Osteocyte (in vitro differentiated cells): ENCODE results near the gene FRMPD2. TPM values are rescaled to one million over a fixed set of nuclear protein-coding genes. Genes with fewer than 3 reads are reported as not detected.
A peak's percentile ranks its signal among the peaks of the same experiment; 100 is the strongest.

Experiments used
- DNase-seq: peaks from one replicate; pipeline ENCODE4 v3.0.0; 2021; ENCODE audit warnings: mixed read lengths; ENCODE audit not compliant: unreplicated experiment; ENCODE audit errors: extremely low spot score
- H3K27ac Mint-ChIP-seq: one replicate; pipeline ENCODE4 v1.8.0; 2021; ENCODE audit warnings: mild to moderate bottlenecking, mixed read lengths; ENCODE audit not compliant: unreplicated experiment
- H3K27me3 Mint-ChIP-seq: one replicate; pipeline ENCODE4 v1.8.0; 2021; ENCODE audit warnings: mixed read lengths; ENCODE audit not compliant: unreplicated experiment
- H3K36me3 Mint-ChIP-seq: one replicate; pipeline ENCODE4 v1.8.0; 2021; ENCODE audit warnings: mixed read lengths; ENCODE audit not compliant: unreplicated experiment
- H3K4me1 Mint-ChIP-seq: one replicate; pipeline ENCODE4 v1.8.0; 2021; ENCODE audit warnings: mixed read lengths; ENCODE audit not compliant: unreplicated experiment
- H3K4me3 Mint-ChIP-seq: one replicate; pipeline ENCODE4 v1.8.0; 2021; ENCODE audit warnings: mild to moderate bottlenecking, moderate library complexity, mixed read lengths; ENCODE audit not compliant: unreplicated experiment
- H3K9me3 Mint-ChIP-seq: one replicate; pipeline ENCODE4 v1.8.0; 2021; ENCODE audit warnings: mixed read lengths; ENCODE audit not compliant: unreplicated experiment
- total RNA-seq: library from RNA; stranded (reverse); gene quantifications from 2 replicates; pipeline ENCODE4 v1.2.1, GENCODE V29; 2021
- TF ChIP-seq, protein P1 (sequence below): fragments of 200-600 bp; sonication (generic); IDR thresholded peaks from 2 replicates; pipeline ENCODE4 v1.5.0; 2021; ENCODE audit warnings: antibody characterized with exemption, mild to moderate bottlenecking, moderate library complexity

The FRMPD2 gene
- total RNA-seq, 1 donor from 2014 or later = not detected

DNA sequence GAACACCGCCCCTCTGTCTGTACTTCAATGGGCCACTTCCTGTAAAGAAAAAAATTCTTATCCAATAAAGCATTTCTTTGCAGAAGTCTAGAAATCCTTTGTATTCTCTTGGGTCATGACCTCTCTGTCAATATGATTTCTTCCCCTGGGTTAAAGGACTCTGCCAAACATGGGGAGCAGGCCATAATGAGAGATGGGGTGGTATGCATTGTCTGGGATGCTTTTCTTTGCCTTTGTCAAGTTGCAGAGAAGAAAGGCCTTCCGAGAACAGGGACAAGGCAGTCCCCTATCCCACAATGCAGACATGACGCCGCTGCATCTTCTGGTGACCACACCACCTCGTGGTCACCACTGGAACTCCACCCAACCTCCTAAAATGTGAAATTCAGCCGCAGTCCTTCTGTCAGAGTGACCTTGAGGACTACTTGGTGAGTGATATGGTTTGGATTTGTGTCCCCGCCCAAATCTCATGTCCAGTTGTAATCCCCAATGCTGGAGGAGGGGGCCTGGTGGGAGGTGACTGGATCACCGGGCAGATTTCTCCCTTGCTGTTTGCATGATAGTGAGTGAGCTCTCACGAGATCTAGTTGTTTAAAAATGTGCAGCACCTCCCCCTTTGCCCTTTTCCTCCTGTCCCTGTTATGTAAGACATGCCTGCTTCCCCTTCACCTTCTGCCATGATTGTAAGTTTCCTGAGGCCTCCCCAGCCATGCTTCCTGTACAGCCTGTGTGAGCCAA is 15.2 kb upstream of the FRMPD2 start:
- TF ChIP-seq, protein P1, sequence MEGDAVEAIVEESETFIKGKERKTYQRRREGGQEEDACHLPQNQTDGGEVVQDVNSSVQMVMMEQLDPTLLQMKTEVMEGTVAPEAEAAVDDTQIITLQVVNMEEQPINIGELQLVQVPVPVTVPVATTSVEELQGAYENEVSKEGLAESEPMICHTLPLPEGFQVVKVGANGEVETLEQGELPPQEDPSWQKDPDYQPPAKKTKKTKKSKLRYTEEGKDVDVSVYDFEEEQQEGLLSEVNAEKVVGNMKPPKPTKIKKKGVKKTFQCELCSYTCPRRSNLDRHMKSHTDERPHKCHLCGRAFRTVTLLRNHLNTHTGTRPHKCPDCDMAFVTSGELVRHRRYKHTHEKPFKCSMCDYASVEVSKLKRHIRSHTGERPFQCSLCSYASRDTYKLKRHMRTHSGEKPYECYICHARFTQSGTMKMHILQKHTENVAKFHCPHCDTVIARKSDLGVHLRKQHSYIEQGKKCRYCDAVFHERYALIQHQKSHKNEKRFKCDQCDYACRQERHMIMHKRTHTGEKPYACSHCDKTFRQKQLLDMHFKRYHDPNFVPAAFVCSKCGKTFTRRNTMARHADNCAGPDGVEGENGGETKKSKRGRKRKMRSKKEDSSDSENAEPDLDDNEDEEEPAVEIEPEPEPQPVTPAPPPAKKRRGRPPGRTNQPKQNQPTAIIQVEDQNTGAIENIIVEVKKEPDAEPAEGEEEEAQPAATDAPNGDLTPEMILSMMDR = peak; percentile 74
- Mint-ChIP-seq H3K9me3 (no peaks in the 10 kb centered on the region), H3K4me1 (peaks cover 2% of the 10 kb centered on the region), H3K27me3 (peaks cover 19% of the 10 kb centered on the region), H3K36me3 (no peaks in the 10 kb centered on the region), H3K27ac (no peak overlapping the region), H3K4me3 (no peak overlapping the region)
- DNase-seq = no peak

DNA sequence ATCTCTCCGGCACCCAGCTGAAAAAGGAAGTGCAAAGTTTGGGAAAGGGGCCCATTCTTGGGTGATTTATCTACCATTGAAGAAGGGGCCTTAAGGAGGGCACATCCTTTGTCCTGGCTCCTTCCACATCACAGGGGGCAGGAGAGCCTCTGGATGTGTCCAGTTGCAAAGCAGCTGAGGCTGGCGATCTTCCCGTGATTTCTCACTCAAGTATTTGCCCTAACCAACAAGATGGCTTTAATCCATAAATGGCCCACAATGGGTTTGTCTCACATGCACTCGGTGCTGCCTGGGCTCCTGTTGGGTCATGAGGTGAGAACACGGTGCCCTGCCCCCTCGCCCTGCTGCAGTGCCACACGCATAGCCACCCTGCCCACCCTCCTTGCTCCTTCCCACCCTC is 14.2 kb upstream of the FRMPD2 start:
- Mint-ChIP-seq H3K9me3 (peaks cover 5% of the 10 kb centered on the region), H3K27me3 (peaks cover 19% of the 10 kb centered on the region), H3K4me1 (peaks cover 2% of the 10 kb centered on the region), H3K4me3 (no peak overlapping the region), H3K27ac (no peak overlapping the region), H3K36me3 (no peaks in the 10 kb centered on the region)
- TF ChIP-seq, protein P1 = no peak
- DNase-seq = no peak

DNA sequence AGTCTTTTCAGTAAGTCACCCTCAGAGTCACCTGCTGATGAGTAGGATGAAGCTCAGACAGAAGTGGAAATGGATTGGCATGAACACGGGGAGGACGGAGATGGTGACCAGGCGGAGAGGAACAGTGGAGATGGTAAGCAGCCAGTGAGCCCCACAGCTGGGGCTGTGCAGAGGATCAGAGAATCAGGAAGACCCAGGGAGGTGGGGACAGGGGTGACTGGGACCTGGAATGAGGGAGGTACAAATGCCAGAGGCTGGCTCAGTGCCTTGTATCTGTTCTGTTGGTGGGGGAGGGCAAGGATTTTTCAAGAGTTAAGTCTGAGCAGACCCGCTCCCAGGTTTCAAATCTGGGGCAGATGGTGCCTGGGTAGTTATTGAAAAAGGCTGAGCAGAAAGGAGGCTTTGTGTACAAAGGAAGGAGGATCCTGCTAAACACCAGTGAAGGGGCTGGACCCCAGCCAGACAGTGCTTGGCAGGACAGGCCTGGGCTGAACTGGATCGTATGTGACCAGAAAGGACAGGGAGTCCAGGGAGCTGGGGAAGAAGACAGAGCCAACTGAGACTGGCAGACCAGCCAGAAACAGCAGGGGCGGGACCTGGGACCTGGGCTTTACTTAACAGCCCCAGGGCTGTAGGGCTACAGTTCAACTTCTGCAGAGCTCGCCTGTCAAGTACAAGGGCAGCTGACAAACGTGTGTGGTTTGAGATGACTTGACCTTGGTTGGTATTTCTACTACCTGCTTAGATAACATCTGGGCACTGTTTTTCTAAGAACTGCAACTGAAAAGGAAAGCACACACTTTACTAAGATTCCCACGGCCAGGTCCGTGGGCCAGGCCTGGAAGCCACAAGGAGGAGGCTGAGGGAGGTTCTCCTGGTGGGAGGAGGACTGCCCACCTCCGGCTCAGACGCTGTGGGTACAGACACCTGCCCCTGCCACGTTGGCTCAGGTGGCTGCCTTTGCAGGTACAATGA is 13.2 kb upstream of the FRMPD2 start:
- Mint-ChIP-seq H3K4me3 (no peak overlapping the region), H3K27me3 (peaks cover 14% of the 10 kb centered on the region), H3K27ac (no peak overlapping the region), H3K4me1 (peaks cover 2% of the 10 kb centered on the region), H3K9me3 (peaks cover 5% of the 10 kb centered on the region), H3K36me3 (no peaks in the 10 kb centered on the region)
- TF ChIP-seq, protein P1 = no peak
- no peak for DNase-seq

DNA sequence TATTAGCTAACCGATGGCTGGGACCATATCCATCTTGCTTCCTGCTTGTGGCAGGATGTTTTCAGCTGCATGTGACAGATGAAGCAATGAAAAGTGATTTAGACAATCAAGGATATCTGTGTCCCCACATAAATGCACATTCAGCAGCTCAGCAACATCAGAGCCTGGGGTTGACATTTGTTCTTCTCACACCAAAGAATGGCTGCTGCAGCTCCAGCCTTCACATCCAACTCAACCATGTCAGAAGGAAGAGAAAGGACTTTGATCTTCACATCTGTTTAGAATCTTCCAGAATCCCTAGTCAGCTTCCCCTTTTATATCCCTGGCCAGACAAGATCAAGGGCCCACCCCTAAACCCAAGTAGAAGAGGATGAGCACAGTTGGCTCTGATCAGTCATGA is 11.9 kb upstream of the FRMPD2 start:
- Mint-ChIP-seq H3K9me3 (peaks cover 9% of the 10 kb centered on the region), H3K4me3 (no peak overlapping the region), H3K36me3 (no peaks in the 10 kb centered on the region), H3K4me1 (peaks cover 2% of the 10 kb centered on the region), H3K27ac (no peak overlapping the region), H3K27me3 (peaks cover 14% of the 10 kb centered on the region)
- no peak for DNase-seq
- TF ChIP-seq, protein P1 = no peak

DNA sequence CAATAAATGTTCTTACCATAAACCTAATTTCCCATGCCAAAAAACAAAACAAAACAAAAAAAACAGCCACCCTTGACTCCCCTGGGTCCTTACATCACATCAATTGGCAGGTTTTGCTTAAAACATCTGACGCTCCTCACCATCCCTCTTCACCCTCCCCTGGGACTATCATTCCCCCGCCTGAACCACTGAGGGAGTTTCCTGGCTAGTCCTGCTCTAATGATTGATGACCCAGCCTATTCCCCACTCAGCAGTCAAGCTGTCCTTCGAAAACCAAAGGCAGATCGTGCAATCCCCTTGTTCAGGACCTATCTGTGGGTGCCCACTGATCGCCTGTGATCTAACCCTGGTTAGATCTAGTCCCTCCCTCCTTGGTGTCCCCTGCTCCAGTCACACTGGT is 11.2 kb upstream of the FRMPD2 start:
- H3K9me3 Mint-ChIP-seq = peaks cover 12% of the 10 kb centered on the region
- peaks cover 2% of the 10 kb centered on the region for H3K4me1 Mint-ChIP-seq
- H3K36me3 Mint-ChIP-seq = no peaks in the 10 kb centered on the region
- no peak for DNase-seq
- no peak overlapping the region for H3K4me3 Mint-ChIP-seq
- TF ChIP-seq, protein P1 = no peak
- no peak overlapping the region for H3K27ac Mint-ChIP-seq
- peaks cover 15% of the 10 kb centered on the region for H3K27me3 Mint-ChIP-seq
